Measurements from ENCODE around the gene PRSS27.

Gene PRSS27

DNA sequence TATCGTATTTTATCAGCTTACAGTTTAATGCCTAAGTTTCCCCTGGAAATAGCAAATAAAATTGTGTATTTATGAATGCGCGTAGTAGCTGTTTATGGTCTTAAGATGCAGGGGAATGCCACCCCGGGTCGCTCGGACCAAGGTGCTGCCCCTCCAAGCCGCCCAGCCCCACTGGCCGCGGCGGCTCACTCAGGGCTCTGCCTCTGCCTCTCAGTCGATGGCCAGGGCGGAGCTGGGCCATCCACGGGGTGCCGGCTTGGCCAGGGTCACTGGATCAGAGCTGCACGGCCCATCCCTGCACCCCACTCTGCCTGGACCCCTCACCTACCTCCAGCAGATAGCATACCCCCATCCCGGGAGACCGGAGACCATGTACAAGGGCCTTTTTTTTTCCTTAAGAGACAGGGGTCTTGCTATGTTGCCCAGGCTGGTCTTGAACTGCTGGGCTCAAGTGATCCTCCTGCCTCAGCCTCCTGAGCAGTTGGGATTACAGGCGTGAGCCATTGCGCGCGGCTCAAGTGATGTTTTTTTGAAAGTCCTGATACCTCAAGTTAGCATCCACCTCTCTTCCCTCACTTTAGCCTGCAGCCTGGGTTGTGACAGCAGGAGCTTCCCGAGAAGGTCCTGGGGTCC lies 11.0 kb downstream of the PRSS27 start:
- no peak overlapping the region for H3K4me2 ChIP-seq (ENCODE audit: low read length)
- no peaks in the 10 kb centered on the region for H3K9me2 ChIP-seq (replicated peaks; ENCODE audit: control insufficient read depth, low read length)
- no peaks in the 10 kb centered on the region for H3F3A ChIP-seq (ENCODE audit: control insufficient read depth, insufficient read depth)
- H3K36me3 ChIP-seq (ENCODE audit: control insufficient read depth, low read length), result peaks cover 6% of the 10 kb centered on the region; the same call in 1 of the 2 replicates
- no peaks in the 10 kb centered on the region for H4K20me1 ChIP-seq (ENCODE audit: control insufficient read depth, insufficient read depth, low read depth, low read length)
- TF ChIP-seq EZH2phosphoT487 (IDR thresholded peaks at IDR 0.05; ENCODE audit: borderline replicate concordance, low read length), result no peak
- TF ChIP-seq, protein P1, sequence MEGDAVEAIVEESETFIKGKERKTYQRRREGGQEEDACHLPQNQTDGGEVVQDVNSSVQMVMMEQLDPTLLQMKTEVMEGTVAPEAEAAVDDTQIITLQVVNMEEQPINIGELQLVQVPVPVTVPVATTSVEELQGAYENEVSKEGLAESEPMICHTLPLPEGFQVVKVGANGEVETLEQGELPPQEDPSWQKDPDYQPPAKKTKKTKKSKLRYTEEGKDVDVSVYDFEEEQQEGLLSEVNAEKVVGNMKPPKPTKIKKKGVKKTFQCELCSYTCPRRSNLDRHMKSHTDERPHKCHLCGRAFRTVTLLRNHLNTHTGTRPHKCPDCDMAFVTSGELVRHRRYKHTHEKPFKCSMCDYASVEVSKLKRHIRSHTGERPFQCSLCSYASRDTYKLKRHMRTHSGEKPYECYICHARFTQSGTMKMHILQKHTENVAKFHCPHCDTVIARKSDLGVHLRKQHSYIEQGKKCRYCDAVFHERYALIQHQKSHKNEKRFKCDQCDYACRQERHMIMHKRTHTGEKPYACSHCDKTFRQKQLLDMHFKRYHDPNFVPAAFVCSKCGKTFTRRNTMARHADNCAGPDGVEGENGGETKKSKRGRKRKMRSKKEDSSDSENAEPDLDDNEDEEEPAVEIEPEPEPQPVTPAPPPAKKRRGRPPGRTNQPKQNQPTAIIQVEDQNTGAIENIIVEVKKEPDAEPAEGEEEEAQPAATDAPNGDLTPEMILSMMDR (IDR thresholded peaks at IDR 0.05; ENCODE audit: low read depth, low read length, poor library complexity, severe bottlenecking), result no peak
- no peaks in the 10 kb centered on the region for H3K79me2 ChIP-seq (ENCODE audit: control insufficient read depth, low read length)
- H3K27ac ChIP-seq (ENCODE audit: low read depth, low read length), result no peak overlapping the region
- H3K27me3 ChIP-seq (ENCODE audit: control insufficient read depth, low read length), result no peaks in the 10 kb centered on the region; the same call in 1 of the 2 replicates
- H3K4me1 ChIP-seq (ENCODE audit: control insufficient read depth, low read length), result no peaks in the 10 kb centered on the region
- H3K9me3 ChIP-seq (ENCODE audit: control insufficient read depth, insufficient read depth, low read length), result no peaks in the 10 kb centered on the region
- no peak overlapping the region for H3K4me3 ChIP-seq (ENCODE audit: low read length)

DNA sequence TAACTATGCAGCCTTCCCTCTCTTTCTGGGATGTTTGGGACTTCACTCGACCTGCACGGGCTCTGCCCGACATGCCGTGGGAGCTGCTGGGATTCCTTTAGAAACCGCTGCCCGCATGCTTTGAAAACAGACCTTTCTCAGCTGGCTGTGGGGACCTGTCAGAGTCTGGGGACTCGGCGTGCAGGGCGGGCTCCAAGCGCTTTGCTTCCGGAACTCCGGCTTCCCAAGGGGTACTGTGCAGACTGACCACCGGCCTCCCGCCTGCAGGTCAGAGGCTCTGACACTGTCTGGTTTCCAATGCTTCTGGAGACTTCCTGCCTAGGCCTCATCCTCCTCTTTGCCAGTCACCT lies 11.8 kb downstream of the PRSS27 start:
- peaks cover 6% of the 10 kb centered on the region; the same call in 1 of the 2 replicates for H3K36me3 ChIP-seq (ENCODE audit: control insufficient read depth, low read length)
- no peak overlapping the region for H3K4me2 ChIP-seq (ENCODE audit: low read length)
- no peak overlapping the region for H3K4me3 ChIP-seq (ENCODE audit: low read length)
- no peaks in the 10 kb centered on the region for H3K79me2 ChIP-seq (ENCODE audit: control insufficient read depth, low read length)
- no peaks in the 10 kb centered on the region for H3K4me1 ChIP-seq (ENCODE audit: control insufficient read depth, low read length)
- no peaks in the 10 kb centered on the region for H3K9me3 ChIP-seq (ENCODE audit: control insufficient read depth, insufficient read depth, low read length)
- no peaks in the 10 kb centered on the region for H3F3A ChIP-seq (ENCODE audit: control insufficient read depth, insufficient read depth)
- no peaks in the 10 kb centered on the region for H3K9me2 ChIP-seq (replicated peaks; ENCODE audit: control insufficient read depth, low read length)
- H4K20me1 ChIP-seq (ENCODE audit: control insufficient read depth, insufficient read depth, low read depth, low read length), result no peaks in the 10 kb centered on the region
- H3K27me3 ChIP-seq (ENCODE audit: control insufficient read depth, low read length), result no peaks in the 10 kb centered on the region
- TF ChIP-seq, protein P1 (IDR thresholded peaks at IDR 0.05; ENCODE audit: low read depth, low read length, poor library complexity, severe bottlenecking), result no peak
- TF ChIP-seq EZH2phosphoT487 (IDR thresholded peaks at IDR 0.05; ENCODE audit: borderline replicate concordance, low read length), result no peak
- H3K27ac ChIP-seq (ENCODE audit: low read depth, low read length), result no peak overlapping the region

DNA sequence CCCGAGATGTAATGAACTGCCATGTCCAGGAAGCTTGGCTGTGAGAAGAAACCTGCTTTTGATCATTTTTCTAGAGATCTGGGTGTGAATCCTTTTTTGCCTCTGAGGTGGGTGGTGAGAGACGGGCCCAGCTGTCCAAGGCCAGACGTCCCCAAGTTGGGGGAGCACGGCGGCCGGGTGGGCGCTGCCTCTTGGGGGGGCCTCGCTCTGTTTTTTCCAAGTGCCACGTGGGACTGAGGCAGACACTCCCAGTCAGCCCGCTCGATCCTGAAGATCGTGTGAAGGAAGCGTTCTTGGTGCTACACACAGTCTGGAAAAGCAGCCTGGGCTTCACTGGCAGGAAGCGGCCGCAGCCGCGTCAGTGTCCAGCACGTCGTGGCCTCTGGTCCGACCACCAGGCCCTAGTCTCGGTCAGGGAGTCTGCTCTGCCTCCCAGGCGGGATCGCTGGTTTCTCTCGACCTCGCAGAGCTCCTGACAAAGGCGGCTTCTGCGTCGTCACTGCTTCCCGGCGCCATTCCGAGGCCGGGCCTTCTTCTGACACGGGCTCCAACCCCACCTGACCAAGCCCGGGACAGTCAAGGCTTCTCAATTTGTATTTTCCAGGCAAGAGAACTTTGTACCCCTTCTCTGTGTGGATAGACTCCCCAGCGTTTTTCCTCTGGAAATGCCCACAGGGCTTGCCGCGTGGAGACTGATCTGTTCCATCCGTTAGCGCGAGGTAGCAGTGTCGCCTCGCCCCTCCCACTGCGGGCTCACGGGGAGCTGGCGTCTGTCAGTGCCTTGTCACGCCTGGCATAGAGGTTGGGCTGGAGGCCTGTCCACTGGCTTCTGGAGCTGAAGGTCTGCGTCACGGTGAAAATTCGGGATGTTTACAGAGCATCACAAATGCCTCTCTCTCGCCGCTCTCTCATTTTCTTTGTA lies 12.4 kb downstream of the PRSS27 start:
- Histone ChIP-seq H3K4me1 (ENCODE audit: control insufficient read depth, low read length) (no peaks in the 10 kb centered on the region), H3K79me2 (ENCODE audit: control insufficient read depth, low read length) (no peaks in the 10 kb centered on the region), H3K4me3 (ENCODE audit: low read length) (no peak overlapping the region), H3K36me3 (ENCODE audit: control insufficient read depth, low read length) (peaks cover 8% of the 10 kb centered on the region; the same call in 1 of the 2 replicates), H3K4me2 (ENCODE audit: low read length) (no peak overlapping the region), H4K20me1 (ENCODE audit: control insufficient read depth, insufficient read depth, low read depth, low read length) (no peaks in the 10 kb centered on the region), H3F3A (ENCODE audit: control insufficient read depth, insufficient read depth) (no peaks in the 10 kb centered on the region), H3K9me2 (replicated peaks; ENCODE audit: control insufficient read depth, low read length) (no peaks in the 10 kb centered on the region), H3K27me3 (ENCODE audit: control insufficient read depth, low read length) (no peaks in the 10 kb centered on the region), H3K9me3 (ENCODE audit: control insufficient read depth, insufficient read depth, low read length) (no peaks in the 10 kb centered on the region), H3K27ac (ENCODE audit: low read depth, low read length) (no peak overlapping the region)
- TF ChIP-seq, protein P1 (IDR thresholded peaks at IDR 0.05; ENCODE audit: low read depth, low read length, poor library complexity, severe bottlenecking), result no peak
- TF ChIP-seq EZH2phosphoT487 (IDR thresholded peaks at IDR 0.05; ENCODE audit: borderline replicate concordance, low read length), result no peak

All from DOHH2 (cell line).